Neural crest cell (in vitro differentiated cells): ENCODE results near the gene OR2B2. TPM values are rescaled to one million over a fixed set of nuclear protein-coding genes. Genes with fewer than 3 reads are reported as not detected.

Experiments used
- DNase-seq: peaks from one replicate; pipeline ENCODE4 v3.0.0; 2021; ENCODE audit warnings: low read depth, mixed read lengths, low spot score
- H3K27ac Mint-ChIP-seq: one replicate; pipeline ENCODE4 v1.8.0; 2021; ENCODE audit warnings: mild to moderate bottlenecking, mixed read lengths; ENCODE audit not compliant: unreplicated experiment
- H3K27me3 Mint-ChIP-seq: 2 replicates; pipeline ENCODE4 v1.8.0; 2021; ENCODE audit warnings: low read depth, mild to moderate bottlenecking, mixed read lengths
- H3K36me3 Mint-ChIP-seq: 2 replicates; pipeline ENCODE4 v1.8.0; 2021; ENCODE audit warnings: low read depth, mild to moderate bottlenecking, mixed read lengths
- H3K4me1 Mint-ChIP-seq: 2 replicates; pipeline ENCODE4 v1.8.0; 2021; ENCODE audit warnings: mixed read lengths
- H3K4me3 Mint-ChIP-seq: one replicate; pipeline ENCODE4 v1.8.0; 2021; ENCODE audit warnings: mild to moderate bottlenecking, mixed read lengths
- H3K9me3 Mint-ChIP-seq: 2 replicates; pipeline ENCODE4 v1.8.0; 2021; ENCODE audit warnings: mixed read lengths
- CTCF ChIP-seq: fragments of 200-600 bp; sonication (generic); conservative IDR thresholded peaks from 2 replicates; pipeline ENCODE4 v1.5.0; 2021; ENCODE audit warnings: antibody characterized with exemption, mild to moderate bottlenecking
- total RNA-seq: library from RNA; stranded (reverse); gene quantifications from 2 replicates; pipeline ENCODE4 v1.2.1, GENCODE V29; 2021

The OR2B2 gene
- total RNA-seq, 1 donor from 2014 or later, result not detected

GRCh38 chr6:27863962-27864905 lies 48.0 kb downstream of the OR2B2 start:
- Mint-ChIP-seq H3K9me3 (peaks cover 10% of the 10 kb centered on the region), H3K4me1 (peaks cover 41% of the 10 kb centered on the region), H3K27ac (peak overlapping the region; percentile 55), H3K27me3 (peaks cover 18% of the 10 kb centered on the region), H3K36me3 (peaks cover 12% of the 10 kb centered on the region), H3K4me3 (peak overlapping the region; percentile 95)
- no peak for DNase-seq
- TF ChIP-seq CTCF, result no peak

GRCh38 chr6:27862396-27863066 lies 49.7 kb downstream of the OR2B2 start:
- Mint-ChIP-seq H3K9me3 (peaks cover 10% of the 10 kb centered on the region), H3K4me1 (peaks cover 30% of the 10 kb centered on the region), H3K27me3 (peaks cover 18% of the 10 kb centered on the region), H3K36me3 (peaks cover 12% of the 10 kb centered on the region), H3K27ac (no peak overlapping the region), H3K4me3 (no peak overlapping the region)
- no peak for TF ChIP-seq CTCF
- DNase-seq, result no peak

GRCh38 chr6:27861861-27862260 lies 50.3 kb downstream of the OR2B2 start:
- no peak for TF ChIP-seq CTCF
- H3K36me3 Mint-ChIP-seq, result peaks cover 12% of the 10 kb centered on the region
- no peak overlapping the region for H3K4me3 Mint-ChIP-seq
- H3K9me3 Mint-ChIP-seq, result peaks cover 10% of the 10 kb centered on the region
- peaks cover 13% of the 10 kb centered on the region for H3K27me3 Mint-ChIP-seq
- no peak overlapping the region for H3K27ac Mint-ChIP-seq
- no peak for DNase-seq
- H3K4me1 Mint-ChIP-seq, result peaks cover 25% of the 10 kb centered on the region

GRCh38 chr6:27861276-27861840 lies 50.8 kb downstream of the OR2B2 start:
- no peak overlapping the region for H3K27ac Mint-ChIP-seq
- no peak for TF ChIP-seq CTCF
- no peak for DNase-seq
- peaks cover 11% of the 10 kb centered on the region for H3K27me3 Mint-ChIP-seq
- H3K9me3 Mint-ChIP-seq, result peaks cover 10% of the 10 kb centered on the region
- peaks cover 12% of the 10 kb centered on the region for H3K36me3 Mint-ChIP-seq
- peaks cover 20% of the 10 kb centered on the region for H3K4me1 Mint-ChIP-seq
- no peak overlapping the region for H3K4me3 Mint-ChIP-seq

Other genes starting within 250 kb of the OR2B2 start
- gene OR2B6, start 44.8 kb upstream of the OR2B2 start, total RNA-seq, result not detected in 2 replicates
- 0.91 and 0.98 TPM in 2 replicates for gene ZNF165, start 168.2 kb upstream of the OR2B2 start, total RNA-seq
- gene ZSCAN16, start 212.2 kb upstream of the OR2B2 start, total RNA-seq, result 11.1 and 11.8 TPM in 2 replicates
- 37.9 and 40.1 TPM in 2 replicates for gene ZKSCAN8, start 229.5 kb upstream of the OR2B2 start, total RNA-seq